Large intestine (tissue), 3 donors: ENCODE data around the gene NOTCH1. TPM values are rescaled to one million over a fixed set of nuclear protein-coding genes. Genes with fewer than 3 reads are reported as not detected.

Experiments used
- DNase-seq, 2 donors: peaks; one replicate each; pipeline versions ENCODE4 v3.0.0 to v3.0.0-alpha.2; 2013
- H3K27ac ChIP-seq: one replicate; pipeline ENCODE4 v1.5.1; 2013; ENCODE audit warnings: low read length
- H3K27me3 ChIP-seq: 2 replicates; pipeline ENCODE4 v1.6.1; 2013; ENCODE audit warnings: low read length; ENCODE audit not compliant: control insufficient read depth, insufficient read depth
- H3K36me3 ChIP-seq: 2 replicates; pipeline ENCODE4 v1.6.1; 2013; ENCODE audit warnings: low read length; ENCODE audit not compliant: control insufficient read depth, insufficient read depth
- H3K4me1 ChIP-seq: one replicate; pipeline ENCODE4 v1.6.1; 2013; ENCODE audit warnings: low read length; ENCODE audit not compliant: control insufficient read depth, insufficient read depth
- H3K4me3 ChIP-seq: one replicate; pipeline ENCODE4 v1.5.1; 2013; ENCODE audit warnings: low read length
- H3K9me3 ChIP-seq: one replicate; pipeline ENCODE4 v1.6.1; 2013; ENCODE audit warnings: mild to moderate bottlenecking, low read depth, low read length, moderate library complexity; ENCODE audit not compliant: control insufficient read depth
- WGBS: methylation state at CpG from one replicate; pipeline ENCODE4 v1.1.5; 2013; ENCODE audit warnings: low lambda C conversion rate; ENCODE audit not compliant: insufficient coverage; 5-methylcytosine and 5-hydroxymethylcytosine counted together
- polyA plus RNA-seq: library from polyadenylated mRNA; unstranded; fragments of 120-200 nt; gene quantifications from one replicate; pipeline ENCODE4 v1.2.1, GENCODE V29; 2013

NOTCH1 gene
- polyA plus RNA-seq, 1 donor, result 13.4 TPM

GRCh38 chr9:136511670-136512592 lies 33.9 kb downstream of the NOTCH1 start:
- peak overlapping the region; percentile 29 for H3K27ac ChIP-seq
- no CpG with 5 or more reads among the region's 46 CpGs for WGBS
- H3K36me3 ChIP-seq, result peaks cover 79% of the 10 kb centered on the region

GRCh38 chr9:136511144-136511669 lies 34.6 kb downstream of the NOTCH1 start:
- no peaks in the 10 kb centered on the region for H3K27me3 ChIP-seq
- H3K4me1 ChIP-seq, result no peaks in the 10 kb centered on the region
- peaks cover 86% of the 10 kb centered on the region for H3K36me3 ChIP-seq
- no CpG with 5 or more reads among the region's 28 CpGs for WGBS
- H3K27ac ChIP-seq, result peak overlapping the region; percentile 12
- DNase-seq, result no peak
- peaks cover 13% of the 10 kb centered on the region for H3K9me3 ChIP-seq
- no peak overlapping the region for H3K4me3 ChIP-seq

More at GRCh38 chr9:136511670-136512592, 33.9 kb downstream of the NOTCH1 start:
- Histone ChIP-seq H3K27me3 (no peaks in the 10 kb centered on the region), H3K4me1 (no peaks in the 10 kb centered on the region), H3K4me3 (no peak overlapping the region), H3K9me3 (peaks cover 9% of the 10 kb centered on the region)
- DNase-seq, result no peak

GRCh38 chr9:136510561-136510960 lies 35.3 kb downstream of the NOTCH1 start:
- no peak for DNase-seq
- Histone ChIP-seq H3K4me3 (no peak overlapping the region), H3K4me1 (no peaks in the 10 kb centered on the region), H3K36me3 (peaks cover 87% of the 10 kb centered on the region), H3K9me3 (peaks cover 13% of the 10 kb centered on the region), H3K27me3 (no peaks in the 10 kb centered on the region), H3K27ac (no peak overlapping the region)
- no CpG with 5 or more reads among the region's 26 CpGs for WGBS

- H3K27me3 ChIP-seq, result no peaks in the 10 kb centered on the region
- H3K4me3 ChIP-seq, result no peak overlapping the region
- no peak overlapping the region for H3K27ac ChIP-seq
- no peak for DNase-seq
- no peaks in the 10 kb centered on the region for H3K4me1 ChIP-seq
- peaks cover 89% of the 10 kb centered on the region for H3K36me3 ChIP-seq
- no CpG with 5 or more reads among the region's 27 CpGs for WGBS
- peaks cover 15% of the 10 kb centered on the region for H3K9me3 ChIP-seq
Measured at GRCh38 chr9:136509549-136509948, 36.3 kb downstream of the NOTCH1 start.

GRCh38 chr9:136508729-136509500 lies 36.9 kb downstream of the NOTCH1 start:
- H3K4me3 ChIP-seq, result no peak overlapping the region
- H3K27ac ChIP-seq, result no peak overlapping the region
- H3K9me3 ChIP-seq, result peaks cover 15% of the 10 kb centered on the region
- peaks cover 87% of the 10 kb centered on the region for H3K36me3 ChIP-seq
- no peaks in the 10 kb centered on the region for H3K4me1 ChIP-seq
- WGBS, result no CpG with 5 or more reads among the region's 37 CpGs
- DNase-seq, result no peak
- no peaks in the 10 kb centered on the region for H3K27me3 ChIP-seq

- Histone ChIP-seq H3K36me3 (peaks cover 89% of the 10 kb centered on the region), H3K27ac (no peak overlapping the region), H3K4me1 (no peaks in the 10 kb centered on the region), H3K9me3 (peaks cover 10% of the 10 kb centered on the region), H3K4me3 (no peak overlapping the region), H3K27me3 (no peaks in the 10 kb centered on the region)
- DNase-seq, result no peak
- no CpG with 5 or more reads among the region's 23 CpGs for WGBS
Measured at GRCh38 chr9:136507992-136508375, 37.9 kb downstream of the NOTCH1 start.

GRCh38 chr9:136507221-136507991 lies 38.4 kb downstream of the NOTCH1 start:
- Histone ChIP-seq H3K27ac (no peak overlapping the region), H3K4me3 (no peak overlapping the region), H3K27me3 (no peaks in the 10 kb centered on the region), H3K36me3 (peaks cover 89% of the 10 kb centered on the region), H3K4me1 (no peaks in the 10 kb centered on the region), H3K9me3 (peaks cover 9% of the 10 kb centered on the region)
- DNase-seq, result no peak
- WGBS, result no CpG with 5 or more reads among the region's 28 CpGs

GRCh38 chr9:136506425-136506824 lies 39.4 kb downstream of the NOTCH1 start:
- H3K36me3 ChIP-seq, result peaks cover 87% of the 10 kb centered on the region
- no peak overlapping the region for H3K27ac ChIP-seq
- DNase-seq, result no peak
- H3K4me1 ChIP-seq, result no peaks in the 10 kb centered on the region
- WGBS, result no CpG with 5 or more reads among the region's 30 CpGs
- H3K4me3 ChIP-seq, result no peak overlapping the region
- no peaks in the 10 kb centered on the region for H3K27me3 ChIP-seq
- peaks cover 9% of the 10 kb centered on the region for H3K9me3 ChIP-seq

- no peak overlapping the region for H3K27ac ChIP-seq
- H3K4me1 ChIP-seq, result no peaks in the 10 kb centered on the region
- H3K4me3 ChIP-seq, result no peak overlapping the region
- H3K36me3 ChIP-seq, result peaks cover 85% of the 10 kb centered on the region
- 100% methylated on average over 1 of the region's 51 CpGs for WGBS
- peaks cover 9% of the 10 kb centered on the region for H3K9me3 ChIP-seq
- DNase-seq, result no peak
- H3K27me3 ChIP-seq, result no peaks in the 10 kb centered on the region
Measured at GRCh38 chr9:136505406-136506403, 40.1 kb downstream of the NOTCH1 start.
